ENCODE results near the gene RPL11. TPM values are rescaled to one million over a fixed set of nuclear protein-coding genes. Genes with fewer than 3 reads are reported as not detected.

The RPL11 gene
- total RNA-seq, 1 experiment from 2014 or later, result 1,205 TPM

GRCh38 chr1:23704834-23705495 is 13.4 kb downstream of the RPL11 start:
- Histone ChIP-seq H2AFZ (no peak overlapping the region), H3K27me3 (ENCODE audit: insufficient read depth, low read depth) (no peaks in the 10 kb centered on the region), H4K20me1 (ENCODE audit: insufficient read depth) (peaks cover 28% of the 10 kb centered on the region; the same call in 1 of the 2 replicates), H3K27ac (no peak overlapping the region), H3F3A (ENCODE audit: insufficient read depth, low read depth) (peaks cover 15% of the 10 kb centered on the region), H3K4me2 (no peak overlapping the region), H3K36me3 (ENCODE audit: low read depth) (no peaks in the 10 kb centered on the region), H3K4me1 (replicated peaks; ENCODE audit: insufficient read depth) (no peaks in the 10 kb centered on the region), H3K9me2 (ENCODE audit: insufficient read depth) (no peaks in the 10 kb centered on the region), H3K9me3 (ENCODE audit: insufficient read depth, low read depth) (no peaks in the 10 kb centered on the region), H3K4me3 (no peak overlapping the region), H3K79me2 (ENCODE audit: low read depth) (0 out of 2 replicates have a peak, but pooled peaks cover 5% of the 10 kb centered on the region)
- CTCF ChIA-PET, result no interaction called here
- TF ChIP-seq CTCF (conservative IDR thresholded peaks at IDR 0.05) (no peak), EZH2 (IDR thresholded peaks at IDR 0.05; ENCODE audit: low read depth) (no peak)
- BruUV-seq (replicated peaks), result no TSS peak
- POLR2A ChIA-PET (ENCODE audit: unreplicated experiment), result no interaction called here
- DNase-seq, result no peak
- intact Hi-C loops (cut with micrococcal nuclease; ENCODE audit: unreplicated experiment), result no loop called here

- Histone ChIP-seq H3K4me3 (no peak overlapping the region), H3F3A (ENCODE audit: insufficient read depth, low read depth) (peaks cover 3% of the 10 kb centered on the region; the same call in 1 of the 2 replicates), H3K36me3 (ENCODE audit: low read depth) (no peaks in the 10 kb centered on the region), H2AFZ (no peak overlapping the region), H3K27ac (no peak overlapping the region), H3K4me2 (no peak overlapping the region), H3K27me3 (ENCODE audit: insufficient read depth, low read depth) (no peaks in the 10 kb centered on the region), H3K4me1 (replicated peaks; ENCODE audit: insufficient read depth) (no peaks in the 10 kb centered on the region), H3K9me3 (ENCODE audit: insufficient read depth, low read depth) (no peaks in the 10 kb centered on the region), H3K79me2 (ENCODE audit: low read depth) (0 out of 2 replicates have a peak, but pooled peaks cover 5% of the 10 kb centered on the region), H4K20me1 (ENCODE audit: insufficient read depth) (no peaks in the 10 kb centered on the region; the same call in 1 of the 2 replicates), H3K9me2 (ENCODE audit: insufficient read depth) (no peaks in the 10 kb centered on the region)
- TF ChIP-seq EZH2 (IDR thresholded peaks at IDR 0.05; ENCODE audit: low read depth), result no peak
- no peak for TF ChIP-seq CTCF (conservative IDR thresholded peaks at IDR 0.05)
- no TSS peak for BruUV-seq (replicated peaks)
- CTCF ChIA-PET, result no interaction called here
- POLR2A ChIA-PET (ENCODE audit: unreplicated experiment), result no interaction called here
- DNase-seq, result no peak
- intact Hi-C loops (cut with micrococcal nuclease; ENCODE audit: unreplicated experiment), result no loop called here
Measured at GRCh38 chr1:23709229-23709628, 17.6 kb downstream of the RPL11 start.

GRCh38 chr1:23718482-23718881 is 26.9 kb downstream of the RPL11 start:
- no peaks in the 10 kb centered on the region for H4K20me1 ChIP-seq (ENCODE audit: insufficient read depth)
- no peaks in the 10 kb centered on the region for H3K4me1 ChIP-seq (replicated peaks; ENCODE audit: insufficient read depth)

More at GRCh38 chr1:23718482-23718881, 26.9 kb downstream of the RPL11 start:
- no peak overlapping the region for H2AFZ ChIP-seq
- no peaks in the 10 kb centered on the region for H3K36me3 ChIP-seq (ENCODE audit: low read depth)
- DNase-seq, result peak in 1 of 2 experiments; percentile 22
- TF ChIP-seq CTCF (conservative IDR thresholded peaks at IDR 0.05) (peak; percentile 70), EZH2 (IDR thresholded peaks at IDR 0.05; ENCODE audit: low read depth) (no peak)
- no peak overlapping the region for H3K27ac ChIP-seq
- no peaks in the 10 kb centered on the region for H3K9me2 ChIP-seq (ENCODE audit: insufficient read depth)
- CTCF ChIA-PET, result no interaction called here
- POLR2A ChIA-PET (ENCODE audit: unreplicated experiment), result no interaction called here
- no TSS peak for BruUV-seq (replicated peaks)
- H3K9me3 ChIP-seq (ENCODE audit: insufficient read depth, low read depth), result no peaks in the 10 kb centered on the region
- no peaks in the 10 kb centered on the region for H3K27me3 ChIP-seq (ENCODE audit: insufficient read depth, low read depth)
- intact Hi-C loops (cut with micrococcal nuclease; ENCODE audit: unreplicated experiment), result no loop called here
- peaks cover 16% of the 10 kb centered on the region for H3K79me2 ChIP-seq (ENCODE audit: low read depth)
- no peaks in the 10 kb centered on the region for H3F3A ChIP-seq (ENCODE audit: insufficient read depth, low read depth)
- H3K4me2 ChIP-seq, result no peak overlapping the region
- no peak overlapping the region for H3K4me3 ChIP-seq
